ENCODE data around the gene KIF25. TPM values are rescaled to one million over a fixed set of nuclear protein-coding genes. Genes with fewer than 3 reads are reported as not detected.

The KIF25 gene
- total RNA-seq, 2 donors from 2014 or later, result 0.22 to 0.27 TPM

- DNase-seq (no peak), ATAC-seq (no peak)
These were observed 57.5 kb downstream of the KIF25 start for GRCh38 chr6:168054765-168055560.

DNA sequence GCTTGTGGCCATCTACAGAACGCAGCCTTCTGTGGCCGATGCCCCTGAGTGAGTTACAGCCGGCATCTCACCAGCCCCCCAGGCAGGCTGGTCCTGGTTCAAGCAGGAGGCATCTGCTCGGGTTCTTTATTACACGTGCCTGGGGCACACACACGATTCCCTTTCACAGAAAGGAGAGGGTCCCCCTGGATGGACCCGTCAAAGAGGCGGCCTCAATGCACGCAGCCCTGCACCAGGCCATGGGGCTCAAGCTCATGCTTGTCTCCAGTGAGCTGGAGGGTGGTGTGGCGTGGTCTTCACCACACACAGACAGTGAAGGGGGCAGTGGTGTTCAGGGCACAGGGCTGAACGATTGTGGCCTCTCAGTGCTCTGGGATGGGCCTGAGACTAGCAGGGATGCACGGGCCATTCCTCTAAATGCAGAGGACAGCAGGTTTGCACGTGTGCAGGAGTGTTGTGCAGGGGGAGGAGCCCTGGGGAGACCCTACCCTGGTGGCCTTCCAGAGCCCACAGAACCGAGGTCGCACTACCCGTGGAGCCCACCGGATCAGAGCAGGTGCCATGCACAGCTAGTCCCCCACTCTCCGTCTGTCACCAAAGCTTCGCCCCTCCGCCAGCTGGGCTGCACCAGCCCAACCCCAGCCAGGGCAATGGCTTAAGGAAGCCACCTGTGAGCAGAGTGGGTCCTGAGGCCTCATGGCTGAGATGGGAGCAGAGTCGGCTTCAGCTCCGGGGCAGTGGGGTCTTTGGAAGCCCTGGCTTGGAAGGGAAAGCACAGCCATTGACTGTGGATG is 58.4 kb downstream of the KIF25 start:
- DNase-seq (no peak), ATAC-seq (no peak)
- intact Hi-C loops (cut with DNase I, micrococcal nuclease), result no loop called here

More at GRCh38 chr6:168054765-168055560, 57.5 kb downstream of the KIF25 start:
- intact Hi-C loops (cut with DNase I, micrococcal nuclease), result no loop called here

DNA sequence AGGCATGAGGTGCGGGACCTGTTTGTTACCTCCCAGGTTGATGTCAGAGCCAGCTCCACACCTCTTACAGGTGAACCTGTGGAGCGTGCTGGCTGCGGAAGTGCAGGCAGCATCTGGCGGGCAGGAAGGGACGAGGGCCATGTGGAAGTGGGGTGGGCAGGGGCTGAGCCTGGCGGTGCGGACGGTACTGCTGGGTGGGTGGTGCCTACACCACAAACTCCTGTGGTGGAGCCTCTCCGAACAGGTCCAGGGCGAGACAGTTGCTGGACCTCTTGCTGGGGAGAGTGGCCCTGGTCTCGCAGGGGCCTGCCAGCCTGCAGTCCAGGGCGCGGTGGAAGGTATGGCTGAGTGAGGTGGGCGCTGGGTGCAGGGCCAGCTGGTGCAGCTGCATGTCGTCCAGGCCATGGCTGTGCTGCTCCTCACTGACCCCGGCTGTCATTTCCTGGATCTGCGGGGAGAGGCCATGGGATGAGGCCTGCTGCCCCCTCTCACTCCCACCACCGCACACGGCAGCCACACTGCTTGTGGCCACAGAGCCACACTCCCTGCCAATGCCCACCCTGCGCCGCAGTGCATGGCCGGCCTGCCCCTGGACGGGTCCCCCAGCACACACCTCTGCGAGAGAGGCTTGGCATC is 59.5 kb downstream of the KIF25 start:
- intact Hi-C loops (cut with DNase I, micrococcal nuclease), result no loop called here
- no peak for ATAC-seq
- no peak for DNase-seq

DNA sequence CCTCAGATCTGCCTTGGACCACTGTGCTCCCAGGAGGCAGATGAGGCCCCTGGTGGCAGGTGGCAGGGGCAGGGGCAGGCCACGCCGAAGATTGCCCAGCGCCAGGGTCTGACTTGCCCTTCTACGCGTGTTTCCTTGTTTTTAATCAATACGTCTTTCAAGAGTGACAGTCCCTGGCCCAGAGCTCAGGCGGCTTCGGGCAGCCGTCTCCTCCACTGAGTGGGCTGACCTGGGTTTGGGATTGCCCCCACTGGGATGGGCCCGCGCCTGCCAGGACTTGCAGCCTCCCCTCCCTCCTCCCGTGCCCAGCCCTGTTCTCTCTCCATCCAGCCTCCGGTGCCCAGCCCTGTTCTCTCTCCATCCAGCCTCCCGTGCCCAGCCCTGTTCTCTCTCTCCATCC is 60.4 kb downstream of the KIF25 start:
- DNase-seq, result no peak
- no peak for ATAC-seq
- intact Hi-C loops (cut with DNase I, micrococcal nuclease), result no loop called here

DNA sequence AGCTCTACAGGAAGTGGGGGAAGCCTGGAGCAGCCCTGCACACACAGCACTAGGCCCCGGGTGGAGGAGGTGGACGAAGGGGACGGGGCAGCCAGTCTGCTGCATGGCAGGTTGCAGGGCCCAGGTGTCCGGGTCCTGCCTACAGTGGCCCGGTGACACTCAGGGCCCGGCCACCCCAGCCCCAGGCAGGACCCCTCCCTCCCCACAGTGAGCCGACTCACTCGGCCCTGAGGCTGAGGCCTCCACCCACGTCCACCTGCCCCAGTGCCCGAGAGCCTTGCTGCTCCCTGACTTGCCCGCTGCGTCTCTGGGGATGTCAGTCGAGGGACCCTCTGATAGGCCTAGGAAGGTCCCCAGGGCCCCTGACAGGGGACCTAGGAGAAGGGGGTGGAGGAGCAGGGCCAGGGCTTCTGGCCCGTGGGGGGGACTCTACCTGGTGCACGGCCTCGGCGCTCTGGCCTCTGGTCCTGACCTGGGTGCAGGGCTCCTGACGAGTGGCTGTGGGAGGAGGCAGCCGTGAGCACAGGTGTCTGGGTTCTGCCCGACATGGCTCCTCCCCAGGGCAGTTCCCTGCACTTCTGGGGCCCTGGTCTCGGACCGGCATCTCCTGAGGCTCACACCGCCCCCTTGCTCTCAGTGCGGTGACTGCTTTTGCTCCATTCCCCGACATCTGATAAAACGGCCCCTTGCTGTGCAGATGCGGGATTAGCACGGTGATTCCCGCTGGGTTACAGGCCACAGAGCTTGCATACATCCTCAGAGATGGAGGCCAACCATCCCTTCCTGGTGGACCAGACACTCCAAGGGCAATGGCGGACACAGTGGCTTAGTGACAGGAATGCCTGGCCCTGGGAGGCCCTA is 61.5 kb downstream of the KIF25 start:
- ATAC-seq, result no peak
- intact Hi-C loops (cut with DNase I, micrococcal nuclease), result no loop called here

DNA sequence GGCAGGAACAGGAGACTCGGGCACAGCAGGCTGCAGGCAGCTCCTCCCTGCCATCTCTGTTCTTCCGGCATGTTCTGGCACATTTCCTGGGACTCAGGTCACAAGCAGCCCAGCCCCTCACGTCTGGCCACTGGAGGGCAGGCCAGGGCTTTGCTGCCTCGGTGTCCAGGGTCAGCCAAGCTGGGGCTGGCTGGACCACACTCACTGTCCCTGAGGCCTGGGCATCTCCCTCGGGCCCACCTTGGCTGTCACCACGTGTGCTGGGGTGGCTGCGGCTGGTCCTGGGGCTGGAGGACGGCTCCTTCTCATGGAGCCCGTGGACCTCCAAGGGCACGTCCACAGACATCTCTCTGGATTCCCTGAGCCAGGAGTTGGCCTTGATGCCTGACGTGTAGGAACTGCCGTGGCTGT is 63.1 kb downstream of the KIF25 start:
- ATAC-seq, result peak; percentile 73
- intact Hi-C loops (cut with DNase I, micrococcal nuclease), result no loop called here
- peak; percentile 81 to 86 for DNase-seq

More for the DNA sequence above, 61.5 kb downstream of the KIF25 start:
- DNase-seq, result no peak

GRCh38 chr6:168061269-168062210 is 64.1 kb downstream of the KIF25 start:
- peak; percentile 45 for ATAC-seq
- peak; percentile 61 to 63 for DNase-seq
- intact Hi-C loops (cut with DNase I, micrococcal nuclease), result no loop called here

GRCh38 chr6:168062346-168063289 is 65.1 kb downstream of the KIF25 start:
- DNase-seq (no peak), ATAC-seq (no peak)
- intact Hi-C loops (cut with DNase I, micrococcal nuclease), result no loop called here

- no peak for DNase-seq
- no peak for ATAC-seq
- intact Hi-C loops (cut with DNase I, micrococcal nuclease), result no loop called here
These were observed 66.0 kb downstream of the KIF25 start for GRCh38 chr6:168063431-168063830.

DNA sequence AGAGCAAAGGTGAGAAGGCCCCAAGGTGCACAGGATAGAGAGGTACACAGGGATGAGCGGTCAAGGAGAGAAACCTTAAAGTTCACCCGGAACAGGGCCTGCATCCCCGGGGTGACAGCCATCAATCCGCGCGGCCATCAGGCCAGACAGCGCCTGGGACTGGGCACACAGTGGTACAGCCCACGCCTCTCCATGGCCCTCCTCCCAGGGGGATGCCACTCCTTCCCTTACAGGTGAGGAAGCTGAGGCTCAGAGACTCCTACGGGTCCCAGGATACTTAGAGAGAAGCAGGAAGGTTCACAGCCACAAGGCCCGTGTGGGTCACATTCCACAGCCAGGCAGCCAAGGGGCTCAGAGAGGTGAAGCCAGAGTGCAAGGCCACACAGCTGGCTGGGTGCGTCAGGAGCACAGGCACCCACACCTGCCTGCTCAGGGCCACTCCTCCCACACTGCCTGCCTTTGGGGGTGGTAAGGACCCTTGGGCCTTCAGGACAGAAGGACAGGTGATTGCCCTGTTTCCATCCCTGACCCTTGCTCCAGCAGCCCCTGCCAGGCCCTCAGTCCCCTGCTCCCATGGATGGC is 66.8 kb downstream of the KIF25 start:
- DNase-seq (no peak), ATAC-seq (no peak)
- intact Hi-C loops (cut with DNase I, micrococcal nuclease), result no loop called here

- intact Hi-C loops (cut with DNase I, micrococcal nuclease), result no loop called here
- ATAC-seq, result no peak
- DNase-seq, result no peak
These were observed 69.7 kb downstream of the KIF25 start for GRCh38 chr6:168067081-168067759.

DNA sequence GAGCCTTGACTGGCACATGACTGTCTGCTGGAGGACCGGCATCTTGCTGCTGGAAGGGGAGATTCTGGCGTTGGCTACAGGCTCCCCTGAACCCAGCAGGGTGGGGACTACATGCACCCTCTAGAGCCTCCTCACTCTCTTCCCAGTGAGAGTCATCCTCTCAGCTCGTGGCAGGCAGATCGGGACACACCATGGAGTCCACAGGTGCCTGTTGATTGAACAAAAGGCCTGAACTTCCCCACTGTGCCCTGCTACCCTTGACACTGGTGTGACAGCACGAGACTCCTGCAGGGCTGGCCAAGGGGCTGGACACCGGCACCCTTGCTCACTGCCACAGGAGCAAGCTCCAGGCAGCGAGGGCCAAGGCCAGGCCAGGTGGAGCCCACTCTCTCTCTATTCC is 73.3 kb downstream of the KIF25 start:
- no peak for DNase-seq
- no peak for ATAC-seq
- intact Hi-C loops (cut with DNase I, micrococcal nuclease), result no loop called here

GRCh38 chr6:168071620-168072019 is 74.1 kb downstream of the KIF25 start:
- ATAC-seq (no peak), DNase-seq (no peak)
- intact Hi-C loops (cut with DNase I, micrococcal nuclease), result no loop called here

GRCh38 chr6:168072261-168072660 is 74.8 kb downstream of the KIF25 start:
- ATAC-seq (no peak), DNase-seq (no peak)
- intact Hi-C loops (cut with DNase I, micrococcal nuclease), result no loop called here

DNA sequence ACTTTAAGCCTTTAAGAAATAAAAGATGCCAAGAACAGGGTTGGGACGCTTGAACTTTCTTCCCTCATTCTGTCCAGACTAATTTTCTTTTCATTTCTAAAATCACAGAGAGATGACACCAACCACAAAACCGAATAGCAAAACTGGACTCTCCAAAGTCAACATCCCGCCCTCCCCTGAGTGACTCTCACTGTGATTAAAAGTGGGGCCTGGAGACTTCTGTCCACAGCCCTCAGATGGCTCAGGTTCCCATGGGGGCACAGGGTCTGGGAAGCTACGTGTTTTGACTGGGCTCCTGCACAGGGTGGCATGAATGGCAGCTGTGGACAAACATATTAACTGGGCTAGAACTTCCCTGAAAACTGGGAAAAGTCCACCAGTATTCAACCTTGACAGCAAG is 75.3 kb downstream of the KIF25 start:
- DNase-seq (no peak), ATAC-seq (no peak)
- intact Hi-C loops (cut with DNase I, micrococcal nuclease), result no loop called here

All from left colon (tissue), 2 donors.